OCI-LY3 (cell line): ENCODE measurements around the gene CRIM1.

Experiments
- H2AFZ ChIP-seq: fragments of 200-600, 300-600 bp; shearing (Covaris generic); 2 replicates; pipeline ENCODE4 v1.6.0; 2014; ENCODE audit warnings: antibody characterized with exemption, low read depth, low read length
- H3K27ac ChIP-seq: fragments of 200-600, 300-600 bp; sonication (generic); 2 replicates; pipeline ENCODE4 v1.5.1; 2014; ENCODE audit warnings: mild to moderate bottlenecking, low read length, moderate library complexity, mixed read lengths
- H3K27me3 ChIP-seq: fragments of 200-600, 300-600 bp; sonication (generic); 2 replicates; pipeline ENCODE4 v1.6.1; 2014; ENCODE audit warnings: low read depth, low read length, mixed read lengths
- H3K36me3 ChIP-seq: fragments of 200-600, 300-600 bp; sonication (generic); replicated peaks from 2 replicates; pipeline ENCODE3; 2014; ENCODE audit warnings: low read depth, low read length, mixed read lengths
- H3K4me1 ChIP-seq: fragments of 300-600, 200-600 bp; sonication (generic); 2 replicates; pipeline ENCODE4 v1.6.1; 2014; ENCODE audit warnings: low read length, mixed read lengths
- H3K4me2 ChIP-seq: fragments of 200-600, 300-600 bp; sonication (generic); 2 replicates; pipeline ENCODE4 v1.6.1; 2014; ENCODE audit warnings: low read length, mixed read lengths
- H3K4me3 ChIP-seq: fragments of 300-600, 200-600 bp; sonication (generic); 2 replicates; pipeline ENCODE4 v1.5.1; 2014; ENCODE audit warnings: antibody characterized with exemption, mild to moderate bottlenecking, low read length, moderate library complexity
- H3K79me2 ChIP-seq: fragments of 300-600, 200-600 bp; shearing (Covaris generic); 2 replicates; pipeline ENCODE4 v1.6.1; 2014; ENCODE audit warnings: mild to moderate bottlenecking, low read length, mixed read lengths
- H3K9ac ChIP-seq: fragments of 300-600, 200-600 bp; shearing (Covaris generic); 2 replicates; pipeline ENCODE4 v1.6.0; 2014; ENCODE audit warnings: mild to moderate bottlenecking, low read length, moderate library complexity
- H3K9me3 ChIP-seq: fragments of 200-600, 300-600 bp; shearing (Covaris generic); 2 replicates; pipeline ENCODE4 v1.6.1; 2014; ENCODE audit warnings: low read length, mixed read lengths; ENCODE audit not compliant: insufficient read depth
- H4K20me1 ChIP-seq: fragments of 200-600, 300-600 bp; sonication (generic); 2 replicates; pipeline ENCODE4 v1.6.1; 2016; ENCODE audit warnings: low read length, mixed read lengths; ENCODE audit not compliant: insufficient read depth
- CTCF ChIP-seq: fragments of 200-600, 300-600 bp; sonication (generic); IDR thresholded peaks from 2 replicates; pipeline ENCODE4 v1.5.1; 2014; ENCODE audit warnings: antibody characterized with exemption, low read length, low read depth
- EZH2phosphoT487 ChIP-seq: fragments of 200-600 bp; shearing (Covaris generic); IDR thresholded peaks from 2 replicates; pipeline ENCODE4 v1.6.1; 2018; ENCODE audit warnings: antibody characterized with exemption, mixed run types, low read depth

CRIM1 gene

GRCh38 chr2:36405183-36405582, 49.6 kb downstream of the CRIM1 start:
- H3K4me2 ChIP-seq: peak overlapping the region; percentile 71

GRCh38 chr2:36406296-36406695, 50.7 kb downstream of the CRIM1 start:
- Histone ChIP-seq H3K36me3 (no peaks in the 10 kb centered on the region), H2AFZ (no peak overlapping the region), H3K79me2 (no peaks in the 10 kb centered on the region), H3K27ac (no peak overlapping the region), H3K9ac (no peak overlapping the region), H3K4me3 (no peak overlapping the region), H4K20me1 (no peaks in the 10 kb centered on the region), H3K27me3 (peaks cover 40% of the 10 kb centered on the region), H3K4me1 (peaks cover 21% of the 10 kb centered on the region), H3K4me2 (no peak overlapping the region), H3K9me3 (no peaks in the 10 kb centered on the region)
- TF ChIP-seq EZH2phosphoT487 (no peak), CTCF (no peak)

More at GRCh38 chr2:36405183-36405582, 49.6 kb downstream of the CRIM1 start:
- Histone ChIP-seq H3K4me3 (peak overlapping the region; percentile 39; the same call in 1 of the 2 replicates), H3K36me3 (no peaks in the 10 kb centered on the region), H3K27ac (no peak overlapping the region), H3K4me1 (peaks cover 21% of the 10 kb centered on the region), H3K79me2 (no peaks in the 10 kb centered on the region), H4K20me1 (no peaks in the 10 kb centered on the region), H3K9me3 (no peaks in the 10 kb centered on the region), H3K9ac (no peak overlapping the region), H3K27me3 (peaks cover 51% of the 10 kb centered on the region), H2AFZ (no peak overlapping the region)
- TF ChIP-seq CTCF (no peak), EZH2phosphoT487 (no peak)

- Histone ChIP-seq H3K9me3 (no peaks in the 10 kb centered on the region), H3K79me2 (no peaks in the 10 kb centered on the region), H4K20me1 (no peaks in the 10 kb centered on the region), H3K36me3 (no peaks in the 10 kb centered on the region), H3K4me2 (no peak overlapping the region), H3K4me1 (peaks cover 21% of the 10 kb centered on the region), H2AFZ (no peak overlapping the region), H3K9ac (no peak overlapping the region), H3K27ac (no peak overlapping the region), H3K27me3 (peaks cover 29% of the 10 kb centered on the region), H3K4me3 (no peak overlapping the region)
- no peak for TF ChIP-seq CTCF
- TF ChIP-seq EZH2phosphoT487: no peak
Observed at GRCh38 chr2:36407413-36407812, 51.8 kb downstream of the CRIM1 start.

GRCh38 chr2:36408198-36408703, 52.7 kb downstream of the CRIM1 start:
- H3K4me2 ChIP-seq: no peak overlapping the region
- TF ChIP-seq CTCF (no peak), EZH2phosphoT487 (no peak)
- H3K27ac ChIP-seq: no peak overlapping the region
- H3K4me1 ChIP-seq: peaks cover 21% of the 10 kb centered on the region
- no peaks in the 10 kb centered on the region for H3K79me2 ChIP-seq
- no peaks in the 10 kb centered on the region for H3K36me3 ChIP-seq
- H3K27me3 ChIP-seq: peaks cover 21% of the 10 kb centered on the region; the same call in 1 of the 2 replicates
- no peak overlapping the region for H3K4me3 ChIP-seq
- no peaks in the 10 kb centered on the region for H3K9me3 ChIP-seq
- H2AFZ ChIP-seq: no peak overlapping the region
- H3K9ac ChIP-seq: no peak overlapping the region
- no peaks in the 10 kb centered on the region for H4K20me1 ChIP-seq
